H1 (cell line): ENCODE data around the gene RER1. TPM values are rescaled to one million over a fixed set of nuclear protein-coding genes. Genes with fewer than 3 reads are reported as not detected.
A peak's percentile ranks its signal among the peaks of the same experiment; 100 is the strongest.

Experiments
- CTCF ChIA-PET: fragments of 300-600 bp; sonication (Branson Sonifier 250); formaldehyde crosslinking; loops from one replicate; lab custom pipeline; 2021; ENCODE audit not compliant: partially characterized antibody; lab: Charles Lee
- POLR2A ChIA-PET: fragments of 300-600 bp; sonication (Branson Sonifier 250); formaldehyde crosslinking; loops from one replicate; lab custom pipeline; 2021; ENCODE audit warnings: inconsistent platforms; ENCODE audit not compliant: partially characterized antibody; lab: Charles Lee
- DNase-seq, 2 experiments: peaks; one replicate each; pipeline versions ENCODE4 v3.0.0 to v3.0.0-alpha.2; 2010 to 2022; ENCODE audit warnings: low spot score in 2 of 2, low read depth in 1 of 2, mixed read lengths in 1 of 2
- FAIRE-seq: peaks from 2 replicates; lab custom pipeline; 2011; peaks lifted over from hg19 to GRCh38; lab: Jason Lieb, UNC
- H2AFZ ChIP-seq: 2 replicates; pipeline ENCODE4 v1.8.1; 2012; ENCODE audit warnings: low read length, inconsistent platforms
- H2AK5ac ChIP-seq: 2 replicates; pipeline ENCODE4 v1.6.1; 2013; ENCODE audit warnings: low read depth, low read length
- H2BK120ac ChIP-seq: replicated peaks from 2 replicates; pipeline ENCODE3; 2013; ENCODE audit warnings: low read depth, low read length, inconsistent platforms
- H2BK12ac ChIP-seq: 2 replicates; pipeline ENCODE4 v1.6.1; 2013; ENCODE audit warnings: low read depth, low read length
- H2BK15ac ChIP-seq: 2 replicates; pipeline ENCODE4 v1.6.1; 2013; ENCODE audit warnings: low read length
- H2BK20ac ChIP-seq: 2 replicates; pipeline ENCODE4 v1.6.1; 2013; ENCODE audit warnings: low read length
- H2BK5ac ChIP-seq: 2 replicates; pipeline ENCODE4 v1.6.1; 2013; ENCODE audit warnings: low read depth, low read length
- H3K14ac ChIP-seq: 2 replicates; pipeline ENCODE4 v1.6.1; 2013; ENCODE audit warnings: inconsistent platforms; ENCODE audit not compliant: insufficient read length
- H3K18ac ChIP-seq: 2 replicates; pipeline ENCODE4 v1.6.1; 2013; ENCODE audit warnings: low read length; ENCODE audit errors: extremely low read depth
- H3K23ac ChIP-seq: 2 replicates; pipeline ENCODE4 v1.6.1; 2013; ENCODE audit warnings: inconsistent platforms; ENCODE audit not compliant: insufficient read length
- H3K23me2 ChIP-seq: 2 replicates; pipeline ENCODE4 v1.6.1; 2013; ENCODE audit warnings: low read depth, low read length
- H3K27ac ChIP-seq: 2 replicates; pipeline ENCODE4 v1.6.1; 2011; ENCODE audit warnings: low read depth, low read length, inconsistent platforms
- H3K27me3 ChIP-seq, 4 experiments: replicated peaks in 1 of 4; 1 replicate in 1 of 4; 2 replicates in 3 of 4; pipeline versions ENCODE4 v1.6.1 to v1.8.1; 2011 to 2013; ENCODE audit warnings: low read length in 3 of 4, mild to moderate bottlenecking in 3 of 4, inconsistent platforms in 2 of 4, mixed read lengths in 2 of 4, moderate library complexity in 1 of 4; ENCODE audit not compliant: control insufficient read depth in 3 of 4, insufficient read depth in 3 of 4; ENCODE audit errors: extremely low read depth in 1 of 4
- H3K36me3 ChIP-seq, 4 experiments: 2 replicates each; pipeline versions ENCODE4 v1.6.1 to v1.8.1; 2011 to 2013; ENCODE audit warnings: mild to moderate bottlenecking in 4 of 4, low read length in 3 of 4, moderate library complexity in 2 of 4, control low read depth in 1 of 4, inconsistent platforms in 1 of 4; ENCODE audit not compliant: insufficient read depth in 4 of 4, control insufficient read depth in 2 of 4
- H3K4ac ChIP-seq: replicated peaks from 2 replicates; pipeline ENCODE3; 2013; ENCODE audit warnings: low read length, low read depth, mixed read lengths, inconsistent platforms; ENCODE audit not compliant: insufficient read length
- H3K4me1 ChIP-seq, 4 experiments: replicated peaks in 1 of 4; 1 replicate in 1 of 4; 2 replicates in 3 of 4; pipeline versions ENCODE4 v1.6.1 to v1.8.1; 2011 to 2013; ENCODE audit warnings: low read length in 3 of 4, inconsistent platforms in 2 of 4, mixed read lengths in 1 of 4; ENCODE audit not compliant: insufficient read depth in 4 of 4, control insufficient read depth in 3 of 4
- H3K4me2 ChIP-seq, 2 experiments: 2 replicates each; pipeline versions ENCODE4 v1.6.1 to v1.8.1; 2011 to 2013; ENCODE audit warnings: low read depth in 2 of 2, low read length in 2 of 2, control low read depth in 1 of 2, inconsistent platforms in 1 of 2, mild to moderate bottlenecking in 1 of 2; ENCODE audit not compliant: insufficient read depth in 1 of 2
- H3K4me3 ChIP-seq, 4 experiments: fragments of 200-600, 300-600 bp in 1 of 4; sonication (generic), shearing (Covaris generic), sonication (Bioruptor Twin) in 1 of 4; 2 replicates each; pipeline versions ENCODE4 v1.5.1 to v1.8.1; 2011 to 2016; ENCODE audit warnings: low read length in 4 of 4, low read depth in 3 of 4, control low read depth in 2 of 4, inconsistent platforms in 2 of 4, mild to moderate bottlenecking in 2 of 4, mixed read lengths in 1 of 4, moderate library complexity in 1 of 4; ENCODE audit not compliant: insufficient read depth in 2 of 4; ENCODE audit errors: extremely low read depth in 1 of 4
- H3K56ac ChIP-seq: replicated peaks from 2 replicates; pipeline ENCODE3; 2013; ENCODE audit warnings: low read depth, mild to moderate bottlenecking, mixed read lengths, low read length, inconsistent platforms; ENCODE audit not compliant: insufficient read length
- H3K79me1 ChIP-seq: 2 replicates; pipeline ENCODE4 v1.6.1; 2013; ENCODE audit warnings: low read depth, low read length, control low read depth
- H3K79me2 ChIP-seq, 2 experiments: 2 replicates each; pipeline versions ENCODE4 v1.6.1 to v1.8.1; 2012 to 2013; ENCODE audit warnings: low read length in 2 of 2, mild to moderate bottlenecking in 2 of 2, inconsistent platforms in 1 of 2; ENCODE audit not compliant: insufficient read depth in 2 of 2, control insufficient read depth in 1 of 2
- H3K9ac ChIP-seq, 4 experiments: replicated peaks in 1 of 4; 1 replicate in 1 of 4; 2 replicates in 3 of 4; pipeline versions ENCODE4 v1.6.1 to v1.8.1; 2011 to 2013; ENCODE audit warnings: low read depth in 3 of 4, low read length in 3 of 4, control low read depth in 2 of 4, mild to moderate bottlenecking in 2 of 4, moderate library complexity in 2 of 4, inconsistent platforms in 1 of 4; ENCODE audit errors: extremely low read depth in 1 of 4
- H3K9me3 ChIP-seq, 2 experiments: 2 replicates each; pipeline versions ENCODE4 v1.6.1 to v1.8.1; 2012 to 2013; ENCODE audit warnings: mild to moderate bottlenecking in 2 of 2, moderate library complexity in 2 of 2, control low read depth in 1 of 2, inconsistent platforms in 1 of 2, low read depth in 1 of 2, low read length in 1 of 2, mixed read lengths in 1 of 2; ENCODE audit not compliant: insufficient read depth in 2 of 2
- H4K20me1 ChIP-seq, 2 experiments: replicated peaks in 1 of 2; 2 replicates each; pipeline versions ENCODE3 to v1.8.1; 2011 to 2013; ENCODE audit warnings: inconsistent platforms in 2 of 2, low read length in 2 of 2, mild to moderate bottlenecking in 1 of 2; ENCODE audit not compliant: insufficient read depth in 2 of 2, control insufficient read depth in 1 of 2
- H4K5ac ChIP-seq: 2 replicates; pipeline ENCODE4 v1.6.1; 2013; ENCODE audit warnings: low read length, low read depth, mixed read lengths, inconsistent platforms; ENCODE audit not compliant: insufficient read length
- H4K8ac ChIP-seq: 2 replicates; pipeline ENCODE4 v1.8.0; 2013; ENCODE audit warnings: mild to moderate bottlenecking, moderate library complexity, low read length, inconsistent platforms; ENCODE audit not compliant: insufficient read depth; ENCODE audit errors: extremely low read depth
- H4K91ac ChIP-seq: replicated peaks from 2 replicates; pipeline ENCODE3; 2013; ENCODE audit warnings: low read length, mixed read lengths, inconsistent platforms; ENCODE audit not compliant: insufficient read length
- ATF2 ChIP-seq: IDR thresholded peaks from 2 replicates; pipeline ENCODE4 v1.6.1; 2012; ENCODE audit warnings: low read length, inconsistent platforms
- POLR2AphosphoS5 ChIP-seq: IDR thresholded peaks from 2 replicates; pipeline ENCODE4 v1.6.1; 2011; ENCODE audit warnings: low read depth, low read length
- WGBS, 2 experiments: shearing (Covaris generic) in 1 of 2; methylation state at CpG; one replicate each; pipeline versions ENCODE4 v1.1.6 to v1.1.7; 2013 to 2015; ENCODE audit warnings: low lambda C conversion rate in 2 of 2, mixed read lengths in 2 of 2, inconsistent platforms in 1 of 2, low coverage in 1 of 2, missing lambda C conversion rate in 1 of 2; ENCODE audit not compliant: insufficient replicate concordance in 2 of 2, insufficient coverage in 1 of 2, insufficient read length in 1 of 2; ENCODE audit errors: extremely low coverage in 1 of 2, missing lambda C conversion rate in 1 of 2; 5-methylcytosine and 5-hydroxymethylcytosine counted together
- polyA plus RNA-seq, 7 experiments: library from polyadenylated mRNA; depleted of rRNA in 3 of 7; stranded (reverse) in 5 of 7; unstranded in 2 of 7; fragments of >200 nt in 5 of 7; fragments of 200-250 nt in 2 of 7; gene quantifications; 1 replicate in 5 of 7; 2 replicates in 1 of 7; 4 replicates in 1 of 7; pipeline versions ENCODE4 v1.2.1 to v1.2.3, GENCODE V29; 2011 to 2013; ENCODE audit warnings: missing spikeins in 2 of 7, mixed read lengths in 2 of 7
- total RNA-seq: library from RNA; stranded (reverse); fragmentation: NEBNext Ultra II Directional; extraction: Animal tissue kit (Norgen Biotek cat#: 25700); gene quantifications from 2 replicates; pipeline ENCODE4 v1.2.1, GENCODE V29; 2021

The RER1 gene
- total and polyA plus RNA-seq, 2 of the 8 experiments (the other 6 are each of a cell fraction or from before 2014, with no cell fraction given): 102 to 134 TPM

- no peak overlapping the region for H3K4ac ChIP-seq
- H3K4me2 ChIP-seq: no peak overlapping the region
- WGBS, 2 experiments: 96% methylated on average over 24 of the region's 28 CpGs; no CpG with 5 or more reads in 1 of the 2 experiments
- no peaks in the 10 kb centered on the region; the same call in 1 of the 2 replicates for H3K79me1 ChIP-seq
- no peak overlapping the region for H2BK20ac ChIP-seq
- no peak for TF ChIP-seq ATF2
- 0 out of 2 replicates have a peak, but pooled peaks have one; percentile 50 for TF ChIP-seq POLR2AphosphoS5
- H2BK5ac ChIP-seq: no peak overlapping the region
- no peak overlapping the region for H3K27ac ChIP-seq
- H3K79me2 ChIP-seq: no peaks in the 10 kb centered on the region
- H4K91ac ChIP-seq: no peak overlapping the region
- no peak overlapping the region for H4K5ac ChIP-seq
- peaks cover 4 to 29% of the 10 kb centered on the region in 2 experiments for H4K20me1 ChIP-seq
- no peak overlapping the region for H4K8ac ChIP-seq
- CTCF ChIA-PET: no interaction called here
- no peak overlapping the region for H2AFZ ChIP-seq
- no peak overlapping the region for H3K14ac ChIP-seq
- H3K56ac ChIP-seq: no peak overlapping the region
- no peak overlapping the region for H2BK15ac ChIP-seq
- peaks cover 20 to 51% (median 42%) of the 10 kb centered on the region in 4 experiments for H3K36me3 ChIP-seq
- FAIRE-seq: no peak
- POLR2A ChIA-PET: interaction anchor here (4.4 to 6.7 kb wide), 2 partner anchors 8 to 13 kb away, joined by 29 read pairs; partner anchors contain the start of genes MORN1 and RER1
- H3K27me3 ChIP-seq: no peaks in the 10 kb centered on the region
- H3K23ac ChIP-seq: no peak overlapping the region
- no peak overlapping the region for H2AK5ac ChIP-seq
- H3K18ac ChIP-seq: no peak overlapping the region
- no peaks in the 10 kb centered on the region for H3K9me3 ChIP-seq
- H3K4me3 ChIP-seq: no peak overlapping the region
- no peak overlapping the region for H3K9ac ChIP-seq
- DNase-seq: no peak
- H3K23me2 ChIP-seq: no peaks in the 10 kb centered on the region
- H2BK12ac ChIP-seq: no peak overlapping the region
- no peaks in the 10 kb centered on the region for H3K4me1 ChIP-seq
- no peak overlapping the region for H2BK120ac ChIP-seq
Observed at GRCh38 chr1:2405588-2406295, 14.1 kb downstream of the RER1 start.
